Neutrophil (primary cell): ENCODE measurements around the gene RNF4.

Experiments
- H3K27ac ChIP-seq: fragments of 200-600 bp; sonication (generic); 2 replicates; pipeline ENCODE4 v1.5.1; 2016; ENCODE audit warnings: mild to moderate bottlenecking, moderate library complexity
- H3K27me3 ChIP-seq: fragments of 200-600 bp; sonication (generic); 2 replicates; pipeline ENCODE4 v1.6.0; 2016; ENCODE audit warnings: mild to moderate bottlenecking
- H3K36me3 ChIP-seq: fragments of 200-600 bp; sonication (generic); 2 replicates; pipeline ENCODE4 v1.5.1; 2017
- H3K4me1 ChIP-seq, 2 experiments: fragments of 200-600 bp in 1 of 2; sonication (generic) in 1 of 2; 1 replicate in 1 of 2; 2 replicates in 1 of 2; pipeline versions ENCODE4 v1.5.1 to v1.6.1; 2013 to 2016; ENCODE audit warnings: low read depth in 1 of 2, low read length in 1 of 2, mild to moderate bottlenecking in 1 of 2, moderate library complexity in 1 of 2; ENCODE audit not compliant: control insufficient read depth in 1 of 2, insufficient read depth in 1 of 2
- H3K4me3 ChIP-seq, 2 experiments: fragments of 200-600 bp in 1 of 2; sonication (generic) in 1 of 2; 1 replicate in 1 of 2; 2 replicates in 1 of 2; pipeline ENCODE4 v1.5.1; 2013 to 2016; ENCODE audit warnings: low read depth in 1 of 2, low read length in 1 of 2, mild to moderate bottlenecking in 1 of 2, moderate library complexity in 1 of 2
- H3K9me3 ChIP-seq: fragments of 200-600 bp; sonication (generic); 2 replicates; pipeline ENCODE4 v1.5.1; 2016
- TF ChIP-seq, protein P1 (sequence below): fragments of 200-600 bp; sonication (generic); IDR thresholded peaks from 2 replicates; pipeline ENCODE4 v1.5.1; 2016; ENCODE audit warnings: antibody characterized with exemption

The RNF4 gene

GRCh38 chr4:2489841-2490552, 21.1 kb downstream of the RNF4 start:
- TF ChIP-seq, protein P1, sequence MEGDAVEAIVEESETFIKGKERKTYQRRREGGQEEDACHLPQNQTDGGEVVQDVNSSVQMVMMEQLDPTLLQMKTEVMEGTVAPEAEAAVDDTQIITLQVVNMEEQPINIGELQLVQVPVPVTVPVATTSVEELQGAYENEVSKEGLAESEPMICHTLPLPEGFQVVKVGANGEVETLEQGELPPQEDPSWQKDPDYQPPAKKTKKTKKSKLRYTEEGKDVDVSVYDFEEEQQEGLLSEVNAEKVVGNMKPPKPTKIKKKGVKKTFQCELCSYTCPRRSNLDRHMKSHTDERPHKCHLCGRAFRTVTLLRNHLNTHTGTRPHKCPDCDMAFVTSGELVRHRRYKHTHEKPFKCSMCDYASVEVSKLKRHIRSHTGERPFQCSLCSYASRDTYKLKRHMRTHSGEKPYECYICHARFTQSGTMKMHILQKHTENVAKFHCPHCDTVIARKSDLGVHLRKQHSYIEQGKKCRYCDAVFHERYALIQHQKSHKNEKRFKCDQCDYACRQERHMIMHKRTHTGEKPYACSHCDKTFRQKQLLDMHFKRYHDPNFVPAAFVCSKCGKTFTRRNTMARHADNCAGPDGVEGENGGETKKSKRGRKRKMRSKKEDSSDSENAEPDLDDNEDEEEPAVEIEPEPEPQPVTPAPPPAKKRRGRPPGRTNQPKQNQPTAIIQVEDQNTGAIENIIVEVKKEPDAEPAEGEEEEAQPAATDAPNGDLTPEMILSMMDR: no peak
- Histone ChIP-seq H3K27ac (no peak overlapping the region), H3K4me1 (peaks cover 20 to 22% of the 10 kb centered on the region in 2 experiments), H3K36me3 (peaks cover 38% of the 10 kb centered on the region), H3K4me3 (no peak overlapping the region), H3K9me3 (no peaks in the 10 kb centered on the region), H3K27me3 (no peaks in the 10 kb centered on the region)

DNA sequence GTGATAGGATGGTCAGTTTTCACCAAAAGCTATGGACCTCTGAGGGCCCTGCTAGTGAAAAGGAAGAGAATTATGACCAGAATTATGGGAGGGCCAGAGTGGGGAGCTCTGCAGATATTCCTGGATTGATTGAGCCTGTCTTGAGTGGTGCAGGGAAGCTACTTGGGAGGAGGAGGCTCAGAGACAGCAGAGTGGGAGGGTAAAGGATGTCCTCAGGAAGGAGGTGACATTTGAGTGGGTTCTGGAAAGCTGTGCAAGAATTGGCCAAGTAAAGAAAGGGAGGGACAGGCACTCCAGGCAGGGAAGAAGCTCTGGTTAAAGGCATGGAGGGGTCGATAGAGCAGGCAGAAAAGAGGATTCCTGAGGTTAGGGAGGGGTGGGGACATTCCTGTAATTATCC, 24.1 kb downstream of the RNF4 start:
- no peak overlapping the region for H3K4me3 ChIP-seq
- no peaks in the 10 kb centered on the region for H3K4me1 ChIP-seq
- no peak overlapping the region for H3K27ac ChIP-seq
- no peaks in the 10 kb centered on the region for H3K27me3 ChIP-seq
- peaks cover 65% of the 10 kb centered on the region for H3K36me3 ChIP-seq
- H3K9me3 ChIP-seq: no peaks in the 10 kb centered on the region
- TF ChIP-seq, protein P1: no peak

GRCh38 chr4:2494992-2495391, 26.1 kb downstream of the RNF4 start:
- H3K4me1 ChIP-seq: no peaks in the 10 kb centered on the region
- no peak overlapping the region for H3K4me3 ChIP-seq
- TF ChIP-seq, protein P1: no peak
- peak overlapping the region; percentile 70 for H3K27ac ChIP-seq
- H3K9me3 ChIP-seq: no peaks in the 10 kb centered on the region
- H3K36me3 ChIP-seq: peaks cover 75% of the 10 kb centered on the region
- no peaks in the 10 kb centered on the region for H3K27me3 ChIP-seq

DNA sequence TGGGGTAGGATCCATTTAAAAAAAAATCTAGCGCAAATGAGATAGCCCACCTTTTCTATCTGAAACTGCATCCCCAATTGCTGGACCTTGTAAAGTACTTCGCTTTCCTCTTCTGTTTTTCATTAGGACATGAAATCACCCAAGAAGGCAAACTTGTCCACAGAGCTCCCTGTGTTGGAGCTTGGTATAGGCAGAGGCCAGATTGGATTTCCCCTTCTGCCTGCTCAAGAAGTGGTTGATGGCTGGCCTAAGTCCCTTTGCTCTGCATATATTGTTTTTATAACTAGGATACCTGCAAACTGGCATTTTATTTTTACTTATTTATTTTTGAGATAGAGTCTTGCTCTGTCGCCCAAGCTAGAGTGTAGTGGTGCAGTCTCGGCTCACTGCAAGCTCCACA, 28.4 kb downstream of the RNF4 start:
- TF ChIP-seq, protein P1: no peak
- peaks cover 77% of the 10 kb centered on the region for H3K36me3 ChIP-seq
- no peaks in the 10 kb centered on the region for H3K9me3 ChIP-seq
- H3K4me3 ChIP-seq: no peak overlapping the region
- H3K4me1 ChIP-seq: no peaks in the 10 kb centered on the region
- no peaks in the 10 kb centered on the region for H3K27me3 ChIP-seq
- no peak overlapping the region for H3K27ac ChIP-seq

DNA sequence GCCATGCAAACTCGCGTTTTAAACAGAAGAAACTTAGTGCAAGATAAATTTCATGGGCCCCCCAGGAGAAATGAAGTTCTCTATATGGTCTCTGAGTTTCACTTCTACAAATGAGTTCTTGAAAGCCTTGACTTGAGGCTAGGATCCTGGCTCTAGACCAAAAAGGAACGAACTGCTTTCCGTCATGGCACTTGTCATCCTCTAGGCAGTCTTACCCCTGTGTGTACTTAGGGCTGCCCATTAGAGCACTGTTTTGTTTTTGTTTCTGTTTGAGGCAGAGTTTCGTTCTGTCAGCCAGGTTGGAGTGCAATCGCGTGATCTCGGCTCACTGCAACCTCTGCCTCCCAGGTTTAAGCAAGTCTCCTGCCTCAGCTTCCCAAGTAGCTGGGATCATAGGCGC, 29.0 kb downstream of the RNF4 start:
- Histone ChIP-seq H3K36me3 (peaks cover 72% of the 10 kb centered on the region), H3K27ac (no peak overlapping the region), H3K4me1 (peaks cover 0 to 2% of the 10 kb centered on the region in 2 experiments), H3K27me3 (no peaks in the 10 kb centered on the region), H3K4me3 (no peak overlapping the region), H3K9me3 (no peaks in the 10 kb centered on the region)
- TF ChIP-seq, protein P1: no peak
